Upper lobe of left lung (tissue), 4 donors: ENCODE data around the gene KIF18A.

Experiments used
- CTCF ChIP-seq, 6 experiments: fragments of 450-650 bp in 4 of 6; fragments of 200-600 bp in 2 of 6; sonication (generic) in 2 of 6; IDR thresholded peaks; one replicate each; pipeline ENCODE4 v1.5.1; 2016 to 2019; ENCODE audit warnings: antibody characterized with exemption in 6 of 6
- EP300 ChIP-seq, 4 donors: sonication (generic); formaldehyde crosslinking; IDR thresholded peaks; one replicate each; pipeline ENCODE4 v1.5.1; 2017; ENCODE audit warnings: antibody characterized with exemption in 4 of 4, control low read depth in 2 of 4
- POLR2A ChIP-seq, 4 donors: fragments of 450-650 bp; IDR thresholded peaks; one replicate each; pipeline ENCODE4 v1.5.1; 2016 to 2017; ENCODE audit warnings: antibody characterized with exemption in 4 of 4, mild to moderate bottlenecking in 2 of 4
- POLR2AphosphoS5 ChIP-seq, 2 donors: sonication (generic); formaldehyde crosslinking; IDR thresholded peaks; one replicate each; pipeline ENCODE4 v1.5.1; 2017; ENCODE audit warnings: antibody characterized with exemption in 2 of 2

- TF ChIP-seq POLR2AphosphoS5 (IDR thresholded peaks at IDR 0.05) (no peak), POLR2A (IDR thresholded peaks at IDR 0.05) (no peak), CTCF (IDR thresholded peaks at IDR 0.05) (no peak), EP300 (IDR thresholded peaks at IDR 0.05) (no peak)
Measured at GRCh38 chr11:27973851-27974536, 134.0 kb downstream of the KIF18A start.
